ENCODE data around the gene MED12L.

Gene MED12L

DNA sequence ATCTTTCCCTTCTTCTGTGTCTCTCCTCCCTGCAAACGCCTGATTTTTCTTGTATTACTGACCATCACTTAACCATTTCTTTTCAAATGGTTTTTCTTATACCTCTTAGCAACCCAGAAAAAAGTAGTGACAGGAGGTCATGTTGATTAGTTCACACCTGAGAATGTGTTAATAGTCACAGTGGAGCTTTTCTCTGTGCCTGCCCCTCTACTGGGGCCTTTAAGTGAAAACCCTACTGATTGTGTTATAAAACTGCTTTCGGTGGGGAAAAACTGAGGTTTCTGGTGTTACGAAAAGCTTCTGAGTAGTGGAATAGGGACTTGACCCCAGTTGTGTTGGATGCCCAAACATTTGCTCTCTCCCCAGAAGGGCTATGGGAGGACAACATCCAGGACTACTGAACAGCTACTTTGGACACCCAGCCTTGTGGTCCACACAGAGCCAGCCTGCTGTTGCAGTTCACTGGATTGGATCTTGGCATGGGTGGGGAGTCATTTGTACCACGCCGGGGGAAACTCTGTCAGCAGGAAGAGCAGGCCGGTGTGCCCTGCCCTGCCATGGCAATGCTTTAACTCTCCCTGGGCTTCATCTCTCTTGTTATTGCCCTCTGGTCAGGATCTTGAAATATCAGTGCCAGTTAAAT, 220.8 kb downstream of the MED12L start:
- no peak for DNase-seq

DNA sequence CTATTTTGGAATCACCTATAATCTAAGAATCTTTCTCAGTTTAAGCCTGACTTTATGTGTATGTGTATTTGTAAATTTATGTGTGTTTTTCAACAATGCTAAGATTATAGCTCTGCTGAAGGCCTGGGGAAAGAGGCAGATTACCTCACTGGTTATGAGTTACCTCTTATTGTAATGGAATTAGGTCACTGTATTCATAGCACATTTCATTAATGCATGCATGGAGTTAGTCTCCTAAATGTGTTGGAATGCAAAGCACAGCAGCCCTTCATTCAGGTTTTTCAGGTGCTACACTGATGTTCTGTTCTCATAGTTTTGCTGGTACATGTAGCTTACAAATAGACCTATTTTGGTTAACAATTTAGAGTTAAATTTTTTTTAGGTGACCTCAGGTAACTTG, 221.7 kb downstream of the MED12L start:
- no peak for DNase-seq

DNA sequence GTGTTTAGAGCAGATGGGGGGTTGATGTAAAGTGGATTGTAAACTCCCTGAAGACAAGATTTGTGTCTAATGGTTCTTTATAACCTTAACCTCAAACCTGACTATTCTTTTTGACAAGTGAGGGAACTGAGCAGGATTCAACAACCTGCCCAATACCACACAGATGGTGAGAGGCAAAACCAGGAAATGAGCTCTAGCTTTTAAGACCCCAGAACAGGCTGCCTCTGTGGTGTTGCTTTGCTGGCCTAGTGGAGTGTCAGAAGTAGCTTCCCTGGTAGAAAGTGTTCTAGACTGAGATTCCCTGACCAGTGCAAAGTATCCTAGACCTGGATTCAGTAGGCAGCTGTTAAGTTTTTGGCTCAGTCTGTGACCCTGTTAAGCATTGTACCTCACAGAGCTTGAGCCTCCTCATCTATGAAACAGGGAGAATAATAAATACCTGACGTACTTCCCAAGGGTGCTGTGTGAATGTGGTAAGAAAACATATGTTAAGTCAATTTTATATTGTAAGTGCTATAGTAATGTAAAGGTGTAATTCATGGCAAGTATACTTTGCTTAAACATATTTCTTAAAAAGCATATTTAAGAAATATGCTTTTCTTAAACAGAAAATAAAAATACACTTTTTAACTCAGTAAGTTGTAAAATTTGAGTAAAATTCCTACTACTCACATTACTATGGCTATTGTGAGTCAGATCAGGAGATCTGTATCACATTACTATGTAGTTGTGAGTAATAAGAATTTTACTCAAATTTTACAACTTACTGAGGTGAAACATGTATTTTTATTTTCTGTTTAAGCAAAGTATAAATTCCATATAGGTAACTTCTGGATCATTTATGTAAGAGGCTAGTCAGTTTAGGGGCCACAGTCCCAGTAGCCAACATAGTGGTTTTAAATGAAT, 222.4 kb downstream of the MED12L start:
- no peak for DNase-seq

DNA sequence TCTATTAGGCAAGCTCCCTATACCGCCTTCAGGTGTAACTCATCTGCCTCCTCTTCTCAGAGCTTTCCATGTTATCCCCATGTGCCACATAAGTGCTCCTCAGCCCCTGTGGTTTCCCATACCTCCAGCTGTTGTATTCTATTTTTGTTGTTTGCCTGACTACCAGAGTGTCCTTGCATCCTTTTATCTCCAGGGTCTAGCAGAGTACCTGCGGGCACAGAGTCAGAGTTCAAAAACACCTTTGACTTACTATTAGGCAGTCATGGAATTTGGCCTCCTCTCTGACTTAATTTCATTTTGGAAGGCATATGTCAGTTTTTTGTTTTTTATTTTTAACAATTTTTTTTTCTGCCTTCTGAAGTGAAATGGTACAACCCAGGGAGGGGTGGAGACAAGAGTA, 224.1 kb downstream of the MED12L start:
- DNase-seq = no peak

DNA sequence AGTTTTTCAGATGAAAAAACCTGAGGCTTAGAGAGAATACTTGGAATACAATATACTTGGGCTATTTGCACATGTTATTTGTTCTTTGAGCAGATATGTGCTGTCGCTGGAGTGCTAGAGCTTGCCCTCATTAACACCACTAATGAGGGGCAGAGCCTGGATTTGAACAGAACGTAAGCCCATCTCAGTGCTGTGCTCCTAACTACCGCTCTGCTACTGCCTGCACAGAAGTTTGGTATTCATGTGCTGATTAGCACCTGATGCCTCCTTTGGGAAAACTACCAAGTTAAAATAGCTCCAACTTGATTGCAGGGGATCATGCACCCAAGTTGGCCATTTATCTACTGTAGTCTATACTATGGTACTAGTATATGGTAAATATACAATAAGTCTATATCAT, 227.5 kb downstream of the MED12L start:
- no peak for DNase-seq

DNA sequence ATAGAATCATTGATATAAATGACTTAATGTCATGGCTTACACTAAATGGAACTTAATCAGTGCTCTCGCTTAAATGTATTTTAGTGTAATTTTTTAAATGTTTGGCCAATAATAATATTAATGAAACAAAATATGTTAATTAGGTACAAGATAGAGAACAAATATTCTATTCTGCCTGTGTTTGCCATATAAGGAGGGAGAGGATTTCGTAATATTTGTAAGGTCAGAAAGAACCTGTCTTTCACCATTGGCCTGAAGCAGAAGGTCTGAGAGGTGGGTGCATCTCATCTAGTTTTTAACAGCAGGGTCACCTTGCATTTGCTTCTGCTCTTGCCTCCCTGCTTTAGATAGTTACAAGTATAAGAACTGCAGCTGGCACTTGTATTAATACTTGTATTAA, 228.7 kb downstream of the MED12L start:
- no peak for DNase-seq

DNA sequence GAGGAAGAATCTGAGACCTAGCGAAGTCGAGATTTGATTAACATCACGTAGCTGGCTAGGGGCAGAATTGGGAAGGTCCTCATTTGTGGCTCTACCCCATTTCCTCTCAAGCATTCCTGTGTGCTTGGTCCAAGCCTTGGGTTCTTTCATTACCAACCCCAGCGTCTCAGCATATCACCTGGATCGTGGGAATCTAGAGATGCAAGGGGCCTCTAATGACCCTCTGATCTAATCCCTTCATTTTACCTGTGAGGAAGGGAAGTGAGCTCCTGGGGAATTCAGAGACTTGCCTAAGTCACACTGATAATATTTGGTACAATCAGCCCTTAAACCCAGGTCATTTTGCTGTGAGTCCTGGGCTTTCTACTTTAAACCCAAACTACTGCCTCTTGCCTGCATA, 229.1 kb downstream of the MED12L start:
- DNase-seq = no peak

DNA sequence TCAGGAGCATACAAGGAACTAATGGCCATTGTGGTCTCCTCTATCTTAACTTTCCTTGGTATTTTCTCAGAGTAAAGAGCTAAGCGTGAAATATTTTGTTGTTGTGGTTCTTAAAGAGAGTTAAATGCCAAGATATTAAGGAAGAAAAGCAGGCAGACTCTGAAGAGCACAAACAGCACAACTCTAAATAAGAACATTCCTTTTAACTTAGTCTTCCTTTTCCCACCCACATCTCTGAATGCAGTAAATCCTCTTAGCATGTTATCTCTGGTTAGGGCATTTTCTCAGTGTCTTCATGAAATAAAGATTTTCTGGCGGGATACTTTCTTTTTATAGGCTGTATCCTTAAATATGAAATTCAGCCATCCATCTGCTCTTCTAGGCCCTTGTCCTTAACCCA, 229.7 kb downstream of the MED12L start:
- no peak for DNase-seq

DNA sequence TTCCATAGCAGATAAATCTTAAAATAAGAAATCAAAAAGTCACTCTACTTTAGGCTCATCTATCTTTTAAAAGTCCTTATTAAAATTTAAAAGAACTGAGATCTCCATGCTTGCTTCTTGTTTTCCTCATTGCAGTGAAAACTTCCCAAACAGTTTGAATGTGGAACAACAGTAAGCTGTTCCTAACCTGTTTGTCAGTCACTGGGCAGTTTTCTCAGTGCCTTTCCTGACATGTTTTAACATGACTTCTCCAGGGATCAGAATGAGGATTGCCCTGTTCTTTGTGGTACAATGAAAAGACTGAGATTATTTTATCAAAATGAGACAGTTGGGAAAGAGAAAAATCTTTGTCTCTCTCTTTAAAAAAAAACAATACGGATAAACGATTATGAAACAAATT, 230.4 kb downstream of the MED12L start:
- no peak for DNase-seq

DNA sequence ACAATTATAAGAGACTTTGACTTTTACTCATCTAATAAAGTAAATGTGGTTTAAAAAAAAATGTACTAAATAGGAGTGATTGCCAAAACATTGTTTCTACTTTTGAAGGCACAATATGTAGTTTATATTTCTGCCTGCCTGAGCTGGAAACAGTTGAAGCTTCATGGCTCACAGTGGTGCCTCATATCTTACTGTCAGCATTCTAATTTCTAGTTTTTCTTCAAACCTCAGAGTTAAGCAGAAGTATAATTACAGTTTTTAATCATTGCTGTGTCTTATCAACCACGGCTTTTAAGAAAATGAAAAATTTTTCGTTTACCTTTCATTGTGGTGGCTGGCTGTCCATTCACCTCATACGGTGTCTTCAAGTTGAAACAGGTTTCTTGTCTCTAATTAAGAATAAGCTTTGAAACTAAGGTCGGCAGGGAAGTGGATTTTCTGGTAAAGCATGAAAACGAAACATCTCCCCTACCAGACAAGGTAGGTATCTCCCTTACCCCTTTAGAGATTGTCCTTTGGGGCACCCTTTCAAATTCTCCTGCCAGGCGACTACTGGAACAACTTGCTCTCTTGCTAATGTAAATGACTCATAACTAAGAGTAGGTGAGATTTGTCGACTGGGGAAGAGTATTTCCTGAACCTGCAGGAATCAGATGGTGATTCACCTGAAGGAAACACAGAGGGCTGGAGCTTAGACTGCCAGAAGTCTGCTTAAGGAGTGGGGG, 231.0 kb downstream of the MED12L start, which contains the start of gene GPR87:
GPR87 (minus strand) TSS at position 554 of the 725 bp plus-strand sequence. CDS start 16,720 bp downstream, outside the sequence.
- DNase-seq = no peak

DNA sequence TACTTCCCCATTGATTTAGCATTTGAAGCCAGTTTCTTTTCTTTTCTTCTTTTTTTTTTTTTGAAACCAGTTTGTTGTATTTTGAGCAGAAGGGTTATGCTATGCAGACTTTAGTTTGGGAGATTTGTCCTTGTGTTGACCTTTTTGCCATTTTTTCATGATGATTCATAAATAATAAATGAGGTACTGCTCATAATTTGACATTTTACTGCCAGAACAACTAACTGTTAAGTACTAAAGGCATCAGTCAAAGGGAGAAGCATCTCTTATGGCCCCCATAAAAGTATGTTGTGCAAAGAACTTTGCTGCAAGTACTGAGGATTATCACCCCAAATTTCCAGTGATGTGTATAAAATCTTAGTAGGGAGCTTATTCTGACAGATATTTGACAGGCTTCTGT, 232.8 kb downstream of the MED12L start:
- DNase-seq = no peak

DNA sequence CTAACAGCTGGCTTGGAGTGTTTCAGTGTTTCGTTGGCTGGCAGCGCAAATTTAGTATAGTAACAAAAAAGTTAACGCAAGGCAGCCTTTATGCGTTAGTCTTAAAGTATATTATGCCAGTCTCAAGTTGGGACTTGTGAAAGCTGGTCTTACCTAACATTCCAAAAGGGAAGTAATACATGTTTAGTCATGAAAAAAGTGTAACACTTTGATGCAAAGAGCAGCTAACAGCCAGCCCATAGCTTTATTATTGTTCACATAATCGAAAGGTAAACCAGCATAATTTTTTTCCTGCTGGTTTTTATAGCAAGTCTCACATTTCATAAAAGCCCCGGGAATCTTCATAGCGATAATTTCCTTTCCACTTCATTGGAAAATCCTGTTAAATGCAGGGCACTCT, 233.5 kb downstream of the MED12L start:
- no peak for DNase-seq

DNA sequence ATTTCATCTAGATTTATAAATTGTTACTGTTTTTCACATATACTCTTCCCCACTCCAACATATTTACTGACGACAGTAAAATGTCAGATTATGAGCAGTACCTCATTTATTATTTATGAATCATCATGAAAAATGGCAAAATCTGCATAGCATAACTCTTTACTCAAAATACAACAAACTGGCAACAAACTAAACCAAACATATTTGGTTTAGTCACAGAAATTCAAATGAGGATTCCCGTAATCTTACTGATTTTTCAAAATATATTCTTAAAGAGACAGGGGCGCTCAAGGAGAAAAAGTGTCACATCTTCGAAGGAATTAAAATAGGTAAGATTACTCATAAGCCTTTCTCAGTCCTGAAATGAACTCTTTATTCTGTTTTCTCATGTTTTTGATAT, 234.2 kb downstream of the MED12L start:
- DNase-seq = no peak

DNA sequence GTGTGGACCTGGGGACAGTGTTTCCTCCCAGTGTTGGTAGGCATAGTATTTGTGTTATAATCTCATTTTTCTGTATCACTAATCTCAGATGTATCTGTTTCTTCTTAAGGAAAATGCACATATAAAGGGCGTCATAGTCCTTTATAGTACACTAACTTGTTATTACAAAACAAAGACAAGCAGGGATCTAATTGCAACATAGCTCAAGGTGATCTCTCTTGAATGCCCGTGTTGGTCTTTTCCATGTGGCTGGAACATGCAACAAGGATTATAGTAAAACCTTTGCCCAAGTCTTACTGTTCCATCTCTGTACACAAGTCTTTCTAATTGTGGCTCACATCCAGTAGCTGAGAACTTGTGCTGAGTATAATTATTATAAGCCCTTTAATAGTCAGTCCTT, 234.7 kb downstream of the MED12L start:
- DNase-seq = no peak

DNA sequence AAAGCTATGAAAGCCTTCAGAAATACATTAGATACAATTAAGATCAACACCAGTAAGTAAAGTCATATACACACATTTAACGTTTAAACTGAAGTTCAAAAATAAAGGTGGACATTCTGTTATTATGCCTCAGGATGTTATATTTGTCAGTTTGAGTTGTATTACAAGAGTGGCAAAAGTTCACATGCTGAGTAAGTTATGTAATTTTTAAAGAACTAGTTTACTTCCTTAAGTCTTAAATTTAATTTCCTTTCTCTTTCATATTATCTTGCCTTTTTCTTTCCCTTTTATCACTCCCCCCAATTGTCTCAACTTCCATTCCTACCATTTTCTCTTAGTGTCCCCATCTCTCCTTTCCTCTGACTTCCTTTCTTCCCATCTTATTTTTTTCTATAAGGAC, 236.1 kb downstream of the MED12L start:
- DNase-seq = no peak

DNA sequence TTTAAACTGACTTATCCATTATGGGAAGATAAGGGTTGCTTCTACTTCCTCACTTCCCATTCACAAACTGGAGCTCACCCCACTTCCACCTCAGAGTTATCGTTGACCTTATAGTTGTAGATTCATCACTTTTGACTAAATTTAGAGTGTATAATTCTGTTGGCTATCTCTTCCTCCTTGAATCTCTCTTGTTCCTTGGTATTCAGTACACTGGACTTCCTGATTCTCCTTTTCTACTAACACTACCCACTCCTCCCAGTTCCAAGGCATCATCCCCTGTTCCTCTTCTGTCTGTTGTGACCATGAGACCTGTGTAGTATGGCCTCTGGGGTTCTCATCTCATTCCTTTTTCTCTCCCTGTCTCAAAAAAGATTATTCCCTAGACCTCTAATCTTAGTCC, 237.0 kb downstream of the MED12L start:
- DNase-seq = no peak

DNA sequence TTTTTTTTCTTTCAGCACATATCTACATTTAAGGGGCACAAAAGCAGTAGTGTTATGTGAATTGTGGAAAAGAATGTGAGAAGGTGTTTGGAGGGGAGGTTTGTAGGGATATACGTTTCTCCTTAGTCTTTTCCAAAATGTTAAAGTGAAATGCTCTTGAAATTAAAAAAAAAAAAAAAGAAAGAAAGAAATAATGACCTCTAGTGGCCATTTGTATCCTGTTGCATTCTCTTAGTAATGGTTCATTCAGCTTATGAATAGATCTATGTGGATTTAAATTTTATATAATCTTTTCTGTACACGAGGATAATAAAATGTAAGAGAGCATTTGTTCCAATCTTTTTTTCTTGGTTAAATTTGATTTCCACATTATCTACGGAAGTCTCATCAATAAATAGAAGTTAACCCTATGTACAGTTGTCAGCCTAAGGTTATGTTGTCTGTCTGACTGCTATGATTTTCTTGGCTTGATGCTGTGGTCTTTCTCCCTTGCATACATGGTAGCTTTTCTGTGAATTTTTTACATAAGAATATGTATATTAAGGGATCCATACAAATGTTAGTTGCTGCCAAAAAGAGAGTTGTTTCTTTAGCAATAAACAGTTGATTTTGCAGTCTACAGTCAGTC, 242.2 kb downstream of the MED12L start:
- DNase-seq = peak; percentile 21

DNA sequence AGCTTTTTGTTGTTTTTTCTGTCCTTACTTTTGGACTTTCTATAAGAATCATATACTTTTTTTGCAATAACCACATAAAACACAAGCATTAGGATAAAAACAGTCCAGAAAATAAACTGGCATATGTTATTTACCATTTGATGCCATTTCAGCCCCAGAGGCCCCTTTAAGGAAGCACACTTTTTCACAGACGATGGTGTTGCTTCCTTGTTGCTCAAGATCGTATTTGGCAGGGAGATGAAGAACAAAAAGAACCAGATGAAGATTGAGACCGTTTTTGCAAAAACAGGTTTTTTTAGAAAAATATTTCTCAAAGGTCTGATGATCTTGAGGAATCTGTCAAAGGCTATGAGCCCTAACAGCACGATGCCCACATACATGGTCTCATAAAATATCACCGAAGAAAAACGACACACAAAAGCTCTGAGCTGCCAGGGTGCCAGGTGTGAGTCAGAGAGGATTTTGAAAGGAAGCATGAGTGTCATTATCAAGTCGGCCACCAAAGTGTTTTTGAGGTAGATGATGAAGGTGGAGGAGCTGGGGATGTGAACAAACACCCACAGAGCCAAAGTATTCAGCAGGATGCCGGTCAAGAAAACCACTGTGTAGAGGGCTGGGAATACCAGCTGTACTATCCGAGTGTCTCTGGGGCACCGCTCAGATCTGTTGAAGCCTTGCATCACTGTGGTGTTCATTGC, 243.0 kb downstream of the MED12L start:
- no peak for DNase-seq

DNA sequence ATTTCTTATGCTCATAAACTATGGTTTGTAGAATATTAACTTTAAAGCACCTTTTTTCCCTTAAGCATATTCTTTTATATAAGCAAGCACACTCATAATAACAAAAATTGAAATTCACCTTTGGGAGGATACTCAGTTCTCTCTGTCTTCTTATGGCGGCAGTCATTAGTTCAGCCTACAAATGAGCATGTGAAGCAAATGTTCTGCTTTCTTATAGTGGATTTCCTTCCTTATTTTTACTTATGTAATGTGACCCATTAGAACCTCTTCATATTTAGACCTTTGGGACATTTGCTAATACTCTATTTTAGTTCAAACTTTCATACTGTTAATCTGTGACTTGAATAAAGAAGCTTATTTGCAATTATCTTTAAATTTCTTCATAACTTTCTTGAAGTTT, 243.9 kb downstream of the MED12L start, which contains the start of gene P2RY13:
P2RY13 (minus strand) TSS at position 187 of the 400 bp plus-strand sequence; CDS start at position 166, 21 bp downstream.
- no peak for DNase-seq

DNA sequence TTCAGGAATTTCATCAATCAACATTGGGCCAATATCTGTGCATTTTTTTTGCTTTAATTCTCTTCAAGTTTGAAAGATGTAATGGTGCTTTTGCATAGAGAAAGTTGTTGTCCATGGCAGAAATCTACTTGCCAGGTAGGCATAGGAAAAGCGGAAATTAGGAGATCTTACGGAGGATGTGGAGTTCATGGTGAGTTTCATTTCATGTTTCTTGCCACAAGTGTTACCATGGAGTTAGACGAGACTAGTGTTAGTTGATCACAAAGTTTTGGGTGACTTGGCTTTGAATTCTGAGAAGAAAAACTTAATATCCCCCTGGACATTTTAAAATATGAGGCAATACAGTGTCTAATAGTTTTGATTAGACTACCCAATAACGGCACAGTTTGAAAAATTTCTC, 244.9 kb downstream of the MED12L start:
- no peak for DNase-seq

DNA sequence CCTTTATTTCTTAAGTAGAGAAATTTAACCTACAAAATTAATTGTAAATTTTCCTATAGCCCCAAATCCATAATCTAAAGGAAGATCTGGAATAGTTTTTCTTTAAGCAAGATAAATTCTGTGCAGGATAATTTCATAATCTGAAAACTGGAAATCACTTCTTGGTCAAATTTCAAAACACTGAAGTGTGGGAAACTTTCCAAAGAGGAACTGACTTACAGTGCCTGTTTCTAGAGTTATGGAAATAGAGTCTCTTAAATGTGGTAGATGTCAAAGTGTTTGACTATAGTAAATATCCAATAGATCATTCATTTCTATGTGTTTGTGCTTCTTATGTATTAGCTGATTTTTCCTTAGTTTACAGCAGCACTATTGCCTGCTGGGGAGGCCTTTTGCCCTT, 245.4 kb downstream of the MED12L start:
- no peak for DNase-seq

DNA sequence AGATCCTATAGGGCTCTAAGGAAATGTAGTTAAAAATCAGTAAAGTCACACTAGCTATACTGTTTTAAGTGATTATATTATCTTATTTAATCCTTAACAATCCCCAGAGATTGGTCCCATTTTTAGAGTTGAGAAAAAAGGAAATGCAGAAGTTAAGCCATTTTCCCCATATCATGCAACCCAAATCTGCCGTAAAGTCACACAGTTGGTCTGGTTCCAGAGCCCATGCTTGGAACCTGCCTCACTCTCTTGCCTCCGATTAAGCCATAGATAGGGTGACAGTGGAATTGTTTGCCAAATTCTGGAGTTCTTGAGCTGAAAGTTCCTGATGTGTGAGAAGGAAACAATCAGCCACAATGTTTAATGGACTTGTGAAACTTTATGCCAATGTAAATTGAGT, 246.2 kb downstream of the MED12L start:
- no peak for DNase-seq

DNA sequence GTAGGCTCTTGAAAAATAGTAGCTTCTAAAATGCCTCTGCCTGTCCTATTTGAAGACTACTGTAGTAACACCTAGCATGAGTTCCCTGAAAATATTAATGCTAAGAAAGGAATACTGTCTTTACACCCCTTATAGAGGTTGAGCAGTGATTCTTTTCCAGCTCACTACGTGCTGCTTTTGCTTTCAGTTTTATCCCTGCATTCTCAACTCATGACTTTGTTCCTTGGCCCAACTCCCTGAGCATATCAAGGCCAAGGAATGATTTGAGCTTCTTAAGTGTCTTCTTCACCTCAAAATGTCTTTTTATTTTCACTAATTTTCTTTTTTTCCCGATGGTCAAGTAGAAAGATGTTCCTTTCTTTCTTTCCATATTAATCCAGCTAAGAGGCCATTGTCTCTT, 260.4 kb downstream of the MED12L start:
- no peak for DNase-seq

Data from NCI-H1694 treated with DMSO at 0.1 percent for 48 hours (cell line).